K562 (cell line): ENCODE measurements around the gene ARFRP1. TPM values are rescaled to one million over a fixed set of nuclear protein-coding genes. Genes with fewer than 3 reads are reported as not detected.

Experiments used
- HMGN3 ChIP-seq: IDR thresholded peaks from 2 replicates; pipeline ENCODE4 v1.6.1; 2011; ENCODE audit warnings: borderline replicate concordance, low read depth, mild to moderate bottlenecking, mixed read lengths, low read length; ENCODE audit not compliant: insufficient read length; ENCODE audit errors: extremely low read depth
- HNRNPH1 ChIP-seq: fragments of 200-400 bp; formaldehyde crosslinking; optimal IDR thresholded peaks from 2 replicates; pipeline ENCODE3; 2017; ENCODE audit warnings: low read depth, mild to moderate bottlenecking, low read length, moderate library complexity
- HNRNPK ChIP-seq: fragments of 200-400 bp; formaldehyde crosslinking; IDR thresholded peaks from one replicate; pipeline ENCODE4 v1.6.1; 2018; ENCODE audit warnings: mild to moderate bottlenecking, low read depth, low read length; ENCODE audit not compliant: poor library complexity, severe bottlenecking
- POLR2G ChIP-seq: fragments of 200-400 bp; formaldehyde crosslinking; IDR thresholded peaks from 2 replicates; pipeline ENCODE4 v1.6.1; 2017; ENCODE audit warnings: low read depth, mild to moderate bottlenecking, antibody characterized with exemption, low read length, moderate library complexity
- SUPT5H ChIP-seq: fragments of 450-650 bp; IDR thresholded peaks from 2 replicates; pipeline ENCODE4 v1.6.1; 2016
- polyA plus RNA-seq, 8 experiments: library from polyadenylated mRNA; depleted of rRNA in 4 of 8; stranded (reverse) in 5 of 8; unstranded in 3 of 8; fragments of >200 nt; fragmentation: Nextera tagmentation in 2 of 8; fragmentation: Illumina TruSeq in 1 of 8; extraction: Ambion mirVana in 2 of 8; extraction: Trizol in 1 of 8; gene quantifications; 2 replicates each; pipeline versions ENCODE4 v1.2.1 to v1.2.3, GENCODE V29; 2011 to 2014; ENCODE audit warnings: inconsistent platforms in 1 of 8, missing spikeins in 1 of 8
- total RNA-seq, 7 experiments: library from RNA; depleted of rRNA in 6 of 7; stranded (reverse); fragments of >200 nt in 6 of 7; fragmentation: Illumina TruSeq in 2 of 7; extraction: Trizol in 2 of 7; gene quantifications; 2 replicates each; pipeline versions ENCODE4 v1.2.1 to v1.2.3, GENCODE V29; 2011 to 2021; ENCODE audit warnings: low replicate concordance in 1 of 7
- TF ChIP-seq, protein P1 (sequence below): sonication (generic); formaldehyde crosslinking; IDR thresholded peaks from 2 replicates; pipeline ENCODE4 v1.8.1; 2023; ENCODE audit warnings: mild to moderate bottlenecking, missing genetic modification reagents
- TF ChIP-seq, protein P2 (sequence below), 2 experiments: fragments of 450-650 bp in 1 of 2; sonication (generic) in 1 of 2; formaldehyde crosslinking in 1 of 2; IDR thresholded peaks in 1 of 2; conservative IDR thresholded peaks in 1 of 2; 2 replicates each; pipeline versions ENCODE4 v1.6.1 to v1.8.1; 2016 to 2023; ENCODE audit warnings: mild to moderate bottlenecking in 2 of 2, moderate library complexity in 2 of 2, inconsistent platforms in 1 of 2, missing genetic modification reagents in 1 of 2

Gene ARFRP1
- total and polyA plus RNA-seq, 9 of the 15 experiments (the other 6 are each of a cell fraction or from before 2014, with no cell fraction given) = 2.2 to 78.9 (median 37.3) TPM

DNA sequence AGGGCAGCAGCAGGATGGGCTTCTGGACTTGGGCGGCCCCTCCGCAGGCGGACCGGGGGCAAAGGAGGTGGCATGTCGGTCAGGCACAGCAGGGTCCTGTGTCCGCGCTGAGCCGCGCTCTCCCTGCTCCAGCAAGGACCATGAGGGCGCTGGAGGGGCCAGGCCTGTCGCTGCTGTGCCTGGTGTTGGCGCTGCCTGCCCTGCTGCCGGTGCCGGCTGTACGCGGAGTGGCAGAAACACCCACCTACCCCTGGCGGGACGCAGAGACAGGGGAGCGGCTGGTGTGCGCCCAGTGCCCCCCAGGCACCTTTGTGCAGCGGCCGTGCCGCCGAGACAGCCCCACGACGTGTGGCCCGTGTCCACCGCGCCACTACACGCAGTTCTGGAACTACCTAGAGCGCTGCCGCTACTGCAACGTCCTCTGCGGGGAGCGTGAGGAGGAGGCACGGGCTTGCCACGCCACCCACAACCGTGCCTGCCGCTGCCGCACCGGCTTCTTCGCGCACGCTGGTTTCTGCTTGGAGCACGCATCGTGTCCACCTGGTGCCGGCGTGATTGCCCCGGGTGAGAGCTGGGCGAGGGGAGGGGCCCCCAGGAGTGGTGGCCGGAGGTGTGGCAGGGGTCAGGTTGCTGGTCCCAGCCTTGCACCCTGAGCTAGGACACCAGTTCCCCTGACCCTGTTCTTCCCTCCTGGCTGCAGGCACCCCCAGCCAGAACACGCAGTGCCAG, 11.0 kb downstream of the ARFRP1 start, which contains the start of gene TNFRSF6B (continued):
- TF ChIP-seq HNRNPK (peak; percentile 34), POLR2G (peak; percentile 81), SUPT5H (0 out of 2 replicates have a peak, but pooled peaks have one; percentile 47), HMGN3 (peak; percentile 46), HNRNPH1 (peak; percentile 70)
- TF ChIP-seq, protein P1, sequence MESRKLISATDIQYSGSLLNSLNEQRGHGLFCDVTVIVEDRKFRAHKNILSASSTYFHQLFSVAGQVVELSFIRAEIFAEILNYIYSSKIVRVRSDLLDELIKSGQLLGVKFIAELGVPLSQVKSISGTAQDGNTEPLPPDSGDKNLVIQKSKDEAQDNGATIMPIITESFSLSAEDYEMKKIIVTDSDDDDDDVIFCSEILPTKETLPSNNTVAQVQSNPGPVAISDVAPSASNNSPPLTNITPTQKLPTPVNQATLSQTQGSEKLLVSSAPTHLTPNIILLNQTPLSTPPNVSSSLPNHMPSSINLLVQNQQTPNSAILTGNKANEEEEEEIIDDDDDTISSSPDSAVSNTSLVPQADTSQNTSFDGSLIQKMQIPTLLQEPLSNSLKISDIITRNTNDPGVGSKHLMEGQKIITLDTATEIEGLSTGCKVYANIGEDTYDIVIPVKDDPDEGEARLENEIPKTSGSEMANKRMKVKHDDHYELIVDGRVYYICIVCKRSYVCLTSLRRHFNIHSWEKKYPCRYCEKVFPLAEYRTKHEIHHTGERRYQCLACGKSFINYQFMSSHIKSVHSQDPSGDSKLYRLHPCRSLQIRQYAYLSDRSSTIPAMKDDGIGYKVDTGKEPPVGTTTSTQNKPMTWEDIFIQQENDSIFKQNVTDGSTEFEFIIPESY (CRISPR knock-in tag) = peak; percentile 96
- TF ChIP-seq, protein P2, sequence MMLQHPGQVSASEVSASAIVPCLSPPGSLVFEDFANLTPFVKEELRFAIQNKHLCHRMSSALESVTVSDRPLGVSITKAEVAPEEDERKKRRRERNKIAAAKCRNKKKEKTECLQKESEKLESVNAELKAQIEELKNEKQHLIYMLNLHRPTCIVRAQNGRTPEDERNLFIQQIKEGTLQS (IDR thresholded peaks at IDR 0.05) = no peak
- TF ChIP-seq, protein P2 (CRISPR knock-in tag; conservative IDR thresholded peaks at IDR 0.05) = no peak
